HT1080 (cell line): ENCODE data around the gene ADA. TPM values are rescaled to one million over a fixed set of nuclear protein-coding genes. Genes with fewer than 3 reads are reported as not detected.
"Not testable (repeated sequence)": the region's sequence is repeated elsewhere in the genome, so short reads cannot be mapped to it uniquely, and the experiment has no call there.

Experiments used
- DNase-seq: peaks from one replicate; pipeline ENCODE4 v3.0.0-alpha.2; 2015; ENCODE audit warnings: low read depth
- total RNA-seq: library from RNA; depleted of rRNA; stranded (reverse); fragments of >200 nt; shearing (Covaris generic); gene quantifications from 2 replicates; pipeline ENCODE4 v1.2.3, GENCODE V29; 2014

ADA gene
- total RNA-seq, 1 experiment from 2014 or later = 10.3 TPM

GRCh38 chr20:44678990-44679611 is 27.6 kb upstream of the ADA start:
- DNase-seq = no peak

- DNase-seq = no peak
These were observed 26.7 kb upstream of the ADA start for GRCh38 chr20:44678242-44678641.

GRCh38 chr20:44672318-44672902 is 20.9 kb upstream of the ADA start:
- DNase-seq = not testable (repeated sequence)

- peak; percentile 24 for DNase-seq
These were observed 20.0 kb upstream of the ADA start for GRCh38 chr20:44671541-44671940.

- peak; percentile 52 for DNase-seq
These were observed 19.4 kb upstream of the ADA start for GRCh38 chr20:44670851-44671250.

GRCh38 chr20:44666066-44666465 is 14.6 kb upstream of the ADA start:
- DNase-seq = no peak

GRCh38 chr20:44664131-44664530 is 12.6 kb upstream of the ADA start:
- no peak for DNase-seq

GRCh38 chr20:44662261-44662660 is 10.8 kb upstream of the ADA start:
- DNase-seq = no peak

GRCh38 chr20:44660581-44660980 is 9.1 kb upstream of the ADA start:
- no peak for DNase-seq

GRCh38 chr20:44659931-44660330 is 8.4 kb upstream of the ADA start:
- DNase-seq = no peak

- DNase-seq = no peak
These were observed 7.3 kb upstream of the ADA start for GRCh38 chr20:44658810-44659209.

GRCh38 chr20:44657875-44658274 is 6.4 kb upstream of the ADA start:
- DNase-seq = no peak

GRCh38 chr20:44656448-44656847 is 4.9 kb upstream of the ADA start:
- DNase-seq = no peak

GRCh38 chr20:44654210-44654609 is 2.7 kb upstream of the ADA start:
- not testable (repeated sequence) for DNase-seq

GRCh38 chr20:44653546-44653945 is 2.0 kb upstream of the ADA start:
- DNase-seq = no peak

GRCh38 chr20:44651434-44651683 is 140 bp downstream of the ADA start:
- DNase-seq = no peak

GRCh38 chr20:44650771-44651433 is 597 bp downstream of the ADA start:
- DNase-seq = no peak

- no peak for DNase-seq
These were observed 1.5 kb downstream of the ADA start for GRCh38 chr20:44649976-44650375.

- no peak for DNase-seq
These were observed 2.4 kb downstream of the ADA start for GRCh38 chr20:44649126-44649525.

GRCh38 chr20:44648579-44648978 is 2.9 kb downstream of the ADA start:
- no peak for DNase-seq

- no peak for DNase-seq
These were observed 3.4 kb downstream of the ADA start for GRCh38 chr20:44648068-44648467.

GRCh38 chr20:44646641-44647274 is 4.7 kb downstream of the ADA start:
- DNase-seq = peak; percentile 49
